ENCODE measurements around the gene COL5A3. TPM values are rescaled to one million over a fixed set of nuclear protein-coding genes. Genes with fewer than 3 reads are reported as not detected.

Gene COL5A3
- total and polyA plus RNA-seq, 4 donors, result 8.4 to 15.1 (median 10.5) TPM

- Histone ChIP-seq H3K27me3 (ENCODE audit: control insufficient read depth in 3 of 3, insufficient read depth in 3 of 3, low read length in 2 of 3) (peaks cover 0 to 19% (median 14%) of the 10 kb centered on the region in 3 donors), H3K4me1 (ENCODE audit: control insufficient read depth in 5 of 5, insufficient read depth in 5 of 5, low read length in 5 of 5) (peaks cover 0 to 4% (median 0%) of the 10 kb centered on the region in 5 donors), H3K9me3 (ENCODE audit: control insufficient read depth in 4 of 4, insufficient read depth in 3 of 4, low read length in 3 of 4) (no peaks in the 10 kb centered on the region), H3K9ac (ENCODE audit: insufficient read depth in 1 of 2, low read length in 2 of 2) (no peak overlapping the region), H3K4me3 (no peak overlapping the region), H3K27ac (ENCODE audit: low read depth in 1 of 2, low read length in 1 of 2) (no peak overlapping the region), H3K36me3 (ENCODE audit: control insufficient read depth in 4 of 4, insufficient read depth in 4 of 4, low read length in 4 of 4) (no peaks in the 10 kb centered on the region)
- DNase-seq (no peak), ATAC-seq (ENCODE audit: insufficient read depth, low FRiP score) (no peak)
- TF ChIP-seq CTCF (IDR thresholded peaks at IDR 0.05; ENCODE audit: control extremely low read depth, extremely low read depth), result no peak
- 49 to 53% methylated on average over 6 of the region's 6 CpGs for WGBS, 2 donors
Measured at GRCh38 chr19:9916719-9917118, 93.6 kb downstream of the COL5A3 start.

GRCh38 chr19:9914315-9915207, 95.7 kb downstream of the COL5A3 start:
- H3K27ac ChIP-seq (ENCODE audit: low read depth in 1 of 2, low read length in 1 of 2), result no peak overlapping the region
- 0 to 1% methylated on average over 58 to 65 of the region's 65 CpGs for WGBS, 2 donors
- no peaks in the 10 kb centered on the region for H3K36me3 ChIP-seq (ENCODE audit: control insufficient read depth in 4 of 4, insufficient read depth in 4 of 4, low read length in 4 of 4)
- H3K27me3 ChIP-seq (ENCODE audit: control insufficient read depth in 3 of 3, insufficient read depth in 3 of 3, low read length in 2 of 3), result peaks cover 0 to 29% (median 20%) of the 10 kb centered on the region in 3 donors
- H3K9me3 ChIP-seq (ENCODE audit: control insufficient read depth in 4 of 4, insufficient read depth in 3 of 4, low read length in 3 of 4), result no peaks in the 10 kb centered on the region
- no peak overlapping the region for H3K9ac ChIP-seq (ENCODE audit: insufficient read depth in 1 of 2, low read length in 2 of 2)
- peaks cover 0 to 4% (median 0%) of the 10 kb centered on the region in 5 donors for H3K4me1 ChIP-seq (ENCODE audit: control insufficient read depth in 5 of 5, insufficient read depth in 5 of 5, low read length in 5 of 5)
- TF ChIP-seq CTCF (IDR thresholded peaks at IDR 0.05; ENCODE audit: control extremely low read depth, extremely low read depth), result peak; percentile 34
- DNase-seq (peak; percentile 68 to 76 (median 73)), ATAC-seq (ENCODE audit: insufficient read depth, low FRiP score) (peak; percentile 66)
- H3K4me3 ChIP-seq, result no peak overlapping the region

- no peaks in the 10 kb centered on the region for H3K9me3 ChIP-seq (ENCODE audit: control insufficient read depth in 4 of 4, insufficient read depth in 3 of 4, low read length in 3 of 4)
- DNase-seq, result peak in 1 of 3 donors; percentile 24
- no peak overlapping the region for H3K27ac ChIP-seq (ENCODE audit: low read depth in 1 of 2, low read length in 1 of 2)
- ATAC-seq (ENCODE audit: insufficient read depth, low FRiP score), result no peak
- no peak for TF ChIP-seq CTCF (IDR thresholded peaks at IDR 0.05; ENCODE audit: control extremely low read depth, extremely low read depth)
- no peaks in the 10 kb centered on the region for H3K36me3 ChIP-seq (ENCODE audit: control insufficient read depth in 4 of 4, insufficient read depth in 4 of 4, low read length in 4 of 4)
- peak overlapping the region; percentile 8 for H3K4me3 ChIP-seq
- peaks cover 0 to 29% (median 20%) of the 10 kb centered on the region in 3 donors for H3K27me3 ChIP-seq (ENCODE audit: control insufficient read depth in 3 of 3, insufficient read depth in 3 of 3, low read length in 2 of 3)
- peaks cover 0 to 4% (median 0%) of the 10 kb centered on the region in 5 donors for H3K4me1 ChIP-seq (ENCODE audit: control insufficient read depth in 5 of 5, insufficient read depth in 5 of 5, low read length in 5 of 5)
- H3K9ac ChIP-seq (ENCODE audit: insufficient read depth in 1 of 2, low read length in 2 of 2), result no peak overlapping the region
- 0 to 2% methylated on average over 17 to 27 of the region's 27 CpGs for WGBS, 2 donors
Measured at GRCh38 chr19:9914001-9914314, 96.3 kb downstream of the COL5A3 start.

All from lung (tissue), 12 donors.